ENCODE data around the gene RAB11FIP4. TPM values are rescaled to one million over a fixed set of nuclear protein-coding genes. Genes with fewer than 3 reads are reported as not detected.

The RAB11FIP4 gene
- total RNA-seq, 2 experiments from 2014 or later = 35.0 to 35.6 TPM

- no peaks in the 10 kb centered on the region for H3K27me3 Mint-ChIP-seq
- no peak overlapping the region for H3K27ac Mint-ChIP-seq
- DNase-seq = no peak
- intact Hi-C loops (cut with micrococcal nuclease) = no loop called here
- no peaks in the 10 kb centered on the region for H3K9me3 Mint-ChIP-seq
- no peak overlapping the region for H3K4me3 Mint-ChIP-seq
- ChIA-PET POLR2A (no interaction called here), CTCF (interaction anchor here (1.0 to 1.7 kb wide), 3 partner anchors 19 to 95 kb away, joined by 3 to 5 read pairs (median 3); no protein-coding TSS in a partner anchor)
- peaks cover 11% of the 10 kb centered on the region for H3K4me1 Mint-ChIP-seq (ENCODE audit: low read depth)
- peaks cover 4% of the 10 kb centered on the region for H3K36me3 Mint-ChIP-seq
These were observed 139.0 kb downstream of the RAB11FIP4 start for GRCh38 chr17:31530391-31530985.

GRCh38 chr17:31531336-31531980, 140.0 kb downstream of the RAB11FIP4 start:
- no peak for DNase-seq
- no peak overlapping the region for H3K27ac Mint-ChIP-seq
- intact Hi-C loops (cut with micrococcal nuclease) = no loop called here
- ChIA-PET POLR2A (interaction anchor here (0.5 kb wide), 1 partner anchor 8 kb away, joined by 3 read pairs; no protein-coding TSS in a partner anchor), CTCF (interaction anchor here (1.7 kb wide), 1 partner anchor 94 kb away, joined by 5 read pairs; no protein-coding TSS in a partner anchor)
- no peak overlapping the region for H3K4me3 Mint-ChIP-seq
- peaks cover 4% of the 10 kb centered on the region for H3K36me3 Mint-ChIP-seq
- H3K4me1 Mint-ChIP-seq (ENCODE audit: low read depth) = peaks cover 16% of the 10 kb centered on the region
- H3K9me3 Mint-ChIP-seq = no peaks in the 10 kb centered on the region
- no peaks in the 10 kb centered on the region for H3K27me3 Mint-ChIP-seq

- Mint-ChIP-seq H3K4me3 (no peak overlapping the region), H3K9me3 (no peaks in the 10 kb centered on the region), H3K27me3 (no peaks in the 10 kb centered on the region), H3K36me3 (peaks cover 4% of the 10 kb centered on the region), H3K27ac (no peak overlapping the region), H3K4me1 (ENCODE audit: low read depth) (peaks cover 16% of the 10 kb centered on the region)
- POLR2A ChIA-PET = no interaction called here
- no peak for DNase-seq
- intact Hi-C loops (cut with micrococcal nuclease) = no loop called here
- CTCF ChIA-PET = interaction anchor here (1.7 kb wide), 1 partner anchor 95 kb away, joined by 5 read pairs; no protein-coding TSS in a partner anchor
These were observed 140.6 kb downstream of the RAB11FIP4 start for GRCh38 chr17:31532081-31532480.

- Mint-ChIP-seq H3K27ac (no peak overlapping the region), H3K4me1 (ENCODE audit: low read depth) (peaks cover 16% of the 10 kb centered on the region), H3K36me3 (peaks cover 4% of the 10 kb centered on the region), H3K27me3 (no peaks in the 10 kb centered on the region), H3K9me3 (no peaks in the 10 kb centered on the region), H3K4me3 (no peak overlapping the region)
- no peak for DNase-seq
- intact Hi-C loops (cut with micrococcal nuclease) = no loop called here
- ChIA-PET CTCF (no interaction called here), POLR2A (no interaction called here)
These were observed 141.1 kb downstream of the RAB11FIP4 start for GRCh38 chr17:31532526-31532925.

- ChIA-PET CTCF (interaction anchor here (0.7 to 3.4 kb wide), 4 partner anchors 9 to 308 kb away, joined by 3 to 23 read pairs (median 5); no protein-coding TSS in a partner anchor), POLR2A (no interaction called here)
- peak; percentile 41 for DNase-seq
- intact Hi-C loops (cut with micrococcal nuclease) = no loop called here
- Mint-ChIP-seq H3K27ac (no peak overlapping the region), H3K4me1 (ENCODE audit: low read depth) (peaks cover 16% of the 10 kb centered on the region), H3K4me3 (no peak overlapping the region), H3K9me3 (no peaks in the 10 kb centered on the region), H3K27me3 (no peaks in the 10 kb centered on the region), H3K36me3 (peaks cover 4% of the 10 kb centered on the region)
These were observed 142.2 kb downstream of the RAB11FIP4 start for GRCh38 chr17:31533546-31534155.

GRCh38 chr17:31534223-31534888, 142.9 kb downstream of the RAB11FIP4 start:
- POLR2A ChIA-PET = no interaction called here
- H3K27ac Mint-ChIP-seq = no peak overlapping the region

GRCh38 chr17:31535581-31535981, 144.1 kb downstream of the RAB11FIP4 start:
- no peaks in the 10 kb centered on the region for H3K9me3 Mint-ChIP-seq
- H3K4me1 Mint-ChIP-seq (ENCODE audit: low read depth) = peaks cover 16% of the 10 kb centered on the region
- H3K36me3 Mint-ChIP-seq = peaks cover 4% of the 10 kb centered on the region
- DNase-seq = peak; percentile 65
- CTCF ChIA-PET = interaction anchor here (1.2 to 3.4 kb wide), 3 partner anchors 147 to 310 kb away, joined by 5 to 23 read pairs (median 7); no protein-coding TSS in a partner anchor
- intact Hi-C loops (cut with micrococcal nuclease) = no loop called here
- no peak overlapping the region for H3K27ac Mint-ChIP-seq
- no peak overlapping the region for H3K4me3 Mint-ChIP-seq
- POLR2A ChIA-PET = no interaction called here
- no peaks in the 10 kb centered on the region for H3K27me3 Mint-ChIP-seq

More at GRCh38 chr17:31534223-31534888, 142.9 kb downstream of the RAB11FIP4 start:
- Mint-ChIP-seq H3K4me1 (ENCODE audit: low read depth) (peaks cover 16% of the 10 kb centered on the region), H3K27me3 (no peaks in the 10 kb centered on the region), H3K9me3 (no peaks in the 10 kb centered on the region), H3K36me3 (peaks cover 4% of the 10 kb centered on the region), H3K4me3 (no peak overlapping the region)
- DNase-seq = no peak
- CTCF ChIA-PET = interaction anchor here (0.7 to 3.4 kb wide), 7 partner anchors 8 to 307 kb away, joined by 3 to 23 read pairs (median 6); no protein-coding TSS in a partner anchor
- intact Hi-C loops (cut with micrococcal nuclease) = no loop called here

GRCh38 chr17:31536451-31536850, 145.0 kb downstream of the RAB11FIP4 start:
- Mint-ChIP-seq H3K27ac (no peak overlapping the region), H3K4me1 (ENCODE audit: low read depth) (peaks cover 16% of the 10 kb centered on the region), H3K9me3 (no peaks in the 10 kb centered on the region), H3K27me3 (no peaks in the 10 kb centered on the region), H3K36me3 (peaks cover 3% of the 10 kb centered on the region), H3K4me3 (no peak overlapping the region)
- POLR2A ChIA-PET = no interaction called here
- CTCF ChIA-PET = no interaction called here
- intact Hi-C loops (cut with micrococcal nuclease) = no loop called here
- DNase-seq = no peak

- H3K4me3 Mint-ChIP-seq = no peak overlapping the region
- ChIA-PET POLR2A (no interaction called here), CTCF (no interaction called here)
- no peaks in the 10 kb centered on the region for H3K36me3 Mint-ChIP-seq
- intact Hi-C loops (cut with micrococcal nuclease) = no loop called here
- DNase-seq = no peak
- H3K27me3 Mint-ChIP-seq = no peaks in the 10 kb centered on the region
- H3K4me1 Mint-ChIP-seq (ENCODE audit: low read depth) = peaks cover 16% of the 10 kb centered on the region
- no peaks in the 10 kb centered on the region for H3K9me3 Mint-ChIP-seq
- no peak overlapping the region for H3K27ac Mint-ChIP-seq
These were observed 146.1 kb downstream of the RAB11FIP4 start for GRCh38 chr17:31537565-31538011.

GRCh38 chr17:31538080-31538762, 146.7 kb downstream of the RAB11FIP4 start:
- no peak for DNase-seq
- peaks cover 13% of the 10 kb centered on the region for H3K4me1 Mint-ChIP-seq (ENCODE audit: low read depth)
- no peaks in the 10 kb centered on the region for H3K27me3 Mint-ChIP-seq
- H3K27ac Mint-ChIP-seq = no peak overlapping the region
- H3K9me3 Mint-ChIP-seq = no peaks in the 10 kb centered on the region
- intact Hi-C loops (cut with micrococcal nuclease) = no loop called here
- H3K36me3 Mint-ChIP-seq = no peaks in the 10 kb centered on the region
- ChIA-PET CTCF (no interaction called here), POLR2A (no interaction called here)
- no peak overlapping the region for H3K4me3 Mint-ChIP-seq

GRCh38 chr17:31540602-31541307, 149.3 kb downstream of the RAB11FIP4 start:
- Mint-ChIP-seq H3K9me3 (no peaks in the 10 kb centered on the region), H3K27me3 (no peaks in the 10 kb centered on the region), H3K4me1 (ENCODE audit: low read depth) (peaks cover 2% of the 10 kb centered on the region), H3K4me3 (no peak overlapping the region), H3K27ac (no peak overlapping the region), H3K36me3 (no peaks in the 10 kb centered on the region)
- ChIA-PET CTCF (interaction anchor here (1.8 kb wide), 1 partner anchor 13 kb away, joined by 4 read pairs; no protein-coding TSS in a partner anchor), POLR2A (no interaction called here)
- DNase-seq = no peak
- intact Hi-C loops (cut with micrococcal nuclease) = no loop called here
